Measurements from ENCODE around the gene TRIM31. TPM values are rescaled to one million over a fixed set of nuclear protein-coding genes. Genes with fewer than 3 reads are reported as not detected.
A peak's percentile ranks its signal among the peaks of the same experiment; 100 is the strongest.

Gene TRIM31
- total and polyA plus RNA-seq, 12 donors = 0.13 to 0.80 (median 0.19) TPM; not detected in 8

DNA sequence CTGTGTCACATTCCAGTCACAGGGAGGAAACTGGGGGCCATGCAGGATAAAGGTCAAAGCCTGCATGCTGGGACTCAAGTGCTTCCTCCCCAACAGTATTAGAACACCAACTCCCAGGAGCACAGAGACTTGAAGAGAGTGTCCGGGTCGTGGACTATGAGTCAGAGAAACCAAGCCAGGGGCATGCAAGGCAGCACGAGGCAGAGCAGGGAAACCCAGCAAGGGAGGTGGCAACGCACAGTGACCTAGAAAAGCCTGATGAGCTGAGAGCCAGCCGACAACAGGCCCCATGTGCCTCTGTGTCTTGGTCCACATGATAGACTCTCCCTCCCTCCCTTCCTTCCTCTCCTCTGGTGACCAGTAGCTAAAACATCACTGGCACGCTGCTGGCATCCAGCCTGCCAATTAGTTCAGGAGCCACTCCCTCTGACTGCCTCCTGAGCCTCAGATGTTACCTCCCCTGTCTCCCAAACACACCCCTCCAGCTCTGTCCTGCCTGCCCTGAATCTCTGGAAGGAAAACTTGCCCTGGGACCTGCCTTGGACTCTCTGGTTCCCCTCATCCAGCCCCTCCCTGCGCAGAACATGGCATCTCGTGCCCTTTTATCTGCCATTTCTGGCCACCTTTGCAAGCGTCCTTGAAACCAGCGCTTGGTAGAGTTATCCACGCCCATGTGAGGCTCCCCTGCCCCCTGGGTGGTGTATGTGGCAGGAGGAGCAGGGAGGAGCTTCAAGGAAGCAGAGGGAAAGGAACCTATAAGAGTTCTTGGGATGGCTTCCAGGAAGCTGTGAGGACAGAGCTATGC is 21.1 kb downstream of the TRIM31 start:
- WGBS, 4 donors = 25 to 29% (median 28%) methylated on average over 10 to 11 of the region's 11 CpGs
- no peaks in the 10 kb centered on the region for H3K9me3 ChIP-seq (replicated peaks in 1 of 3)
- peaks cover 21% of the 10 kb centered on the region in 2 donors for H3K4me1 ChIP-seq (replicated peaks in 1 of 2)
- peak overlapping the region; percentile 74 to 94 (median 87) for H3K27ac ChIP-seq
- peak in 1 of 2 donors; percentile 81 for TF ChIP-seq POLR2A (IDR thresholded peaks at IDR 0.05)
- TF ChIP-seq, protein P1, sequence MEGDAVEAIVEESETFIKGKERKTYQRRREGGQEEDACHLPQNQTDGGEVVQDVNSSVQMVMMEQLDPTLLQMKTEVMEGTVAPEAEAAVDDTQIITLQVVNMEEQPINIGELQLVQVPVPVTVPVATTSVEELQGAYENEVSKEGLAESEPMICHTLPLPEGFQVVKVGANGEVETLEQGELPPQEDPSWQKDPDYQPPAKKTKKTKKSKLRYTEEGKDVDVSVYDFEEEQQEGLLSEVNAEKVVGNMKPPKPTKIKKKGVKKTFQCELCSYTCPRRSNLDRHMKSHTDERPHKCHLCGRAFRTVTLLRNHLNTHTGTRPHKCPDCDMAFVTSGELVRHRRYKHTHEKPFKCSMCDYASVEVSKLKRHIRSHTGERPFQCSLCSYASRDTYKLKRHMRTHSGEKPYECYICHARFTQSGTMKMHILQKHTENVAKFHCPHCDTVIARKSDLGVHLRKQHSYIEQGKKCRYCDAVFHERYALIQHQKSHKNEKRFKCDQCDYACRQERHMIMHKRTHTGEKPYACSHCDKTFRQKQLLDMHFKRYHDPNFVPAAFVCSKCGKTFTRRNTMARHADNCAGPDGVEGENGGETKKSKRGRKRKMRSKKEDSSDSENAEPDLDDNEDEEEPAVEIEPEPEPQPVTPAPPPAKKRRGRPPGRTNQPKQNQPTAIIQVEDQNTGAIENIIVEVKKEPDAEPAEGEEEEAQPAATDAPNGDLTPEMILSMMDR (IDR thresholded peaks at IDR 0.05) = no peak
- intact Hi-C loops (cut with DNase I) = no loop called here
- no peak overlapping the region for H3K4me3 ChIP-seq
- H3K27me3 ChIP-seq = no peaks in the 10 kb centered on the region
- DNase-seq = peak; percentile 78 to 97 (median 94)
- no peaks in the 10 kb centered on the region for H3K36me3 ChIP-seq (replicated peaks in 1 of 2)

DNA sequence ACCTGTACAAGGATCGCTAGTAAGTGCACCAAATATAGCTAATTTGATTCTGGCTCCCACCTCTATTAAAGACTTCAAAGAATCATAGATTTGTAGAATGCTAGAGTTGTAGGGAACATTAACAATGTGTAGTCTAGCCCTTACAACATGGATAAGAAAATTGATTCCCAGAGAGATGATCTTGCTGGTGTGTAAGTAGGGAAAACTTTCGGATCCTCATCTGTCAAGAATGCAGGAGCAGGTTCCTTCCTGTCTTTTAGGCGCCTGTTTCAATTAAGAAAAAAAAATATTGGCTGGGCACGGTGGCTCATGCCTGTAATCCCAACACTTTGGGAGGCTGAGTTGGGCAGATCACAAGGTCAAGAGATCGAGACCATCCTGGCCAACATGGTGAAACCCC is 25.0 kb downstream of the TRIM31 start:
- H3K9me3 ChIP-seq (replicated peaks in 1 of 3) = no peaks in the 10 kb centered on the region
- no peaks in the 10 kb centered on the region for H3K36me3 ChIP-seq (replicated peaks in 1 of 2)
- H3K4me3 ChIP-seq = no peak overlapping the region
- H3K27ac ChIP-seq = no peak overlapping the region
- no peaks in the 10 kb centered on the region for H3K27me3 ChIP-seq
- WGBS, 4 donors = 66 to 81% (median 70%) methylated on average over 5 of the region's 5 CpGs
- DNase-seq = no peak
- intact Hi-C loops (cut with DNase I) = no loop called here
- TF ChIP-seq, protein P1 (IDR thresholded peaks at IDR 0.05) = no peak
- TF ChIP-seq POLR2A (IDR thresholded peaks at IDR 0.05) = no peak
- H3K4me1 ChIP-seq (replicated peaks in 1 of 2) = peaks cover 10 to 12% of the 10 kb centered on the region in 2 donors

DNA sequence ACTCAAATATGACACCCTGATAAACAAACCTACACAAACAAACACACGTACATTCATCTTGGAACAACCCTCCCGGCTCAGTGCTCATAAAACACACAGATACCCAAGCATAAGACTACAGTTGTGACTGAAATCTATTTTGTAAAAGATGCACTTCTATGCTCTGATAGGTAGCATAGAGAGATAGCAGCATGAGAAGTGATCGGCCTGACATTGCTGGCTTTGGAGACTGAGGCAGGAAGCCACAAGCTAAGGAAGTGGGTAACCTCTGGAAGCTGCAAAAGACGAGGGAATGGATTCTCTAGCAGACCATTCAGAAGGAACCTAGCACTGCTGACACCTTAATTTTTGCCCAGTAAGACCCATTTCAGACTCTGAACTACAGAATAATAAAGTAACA is 35.7 kb downstream of the TRIM31 start:
- no peaks in the 10 kb centered on the region for H3K9me3 ChIP-seq (replicated peaks in 1 of 3)
- H3K4me1 ChIP-seq (replicated peaks in 1 of 2) = peaks cover 22 to 25% of the 10 kb centered on the region in 2 donors
- H3K27ac ChIP-seq = peak overlapping the region in 1 of 5 donors; percentile 49
- no peak for TF ChIP-seq POLR2A (IDR thresholded peaks at IDR 0.05)
- H3K36me3 ChIP-seq (replicated peaks in 1 of 2) = no peaks in the 10 kb centered on the region
- no peak overlapping the region for H3K4me3 ChIP-seq
- peaks cover 10% of the 10 kb centered on the region for H3K27me3 ChIP-seq
- intact Hi-C loops (cut with DNase I) = no loop called here
- no peak for DNase-seq
- WGBS, 4 donors = 59 to 77% (median 66%) methylated on average over 4 of the region's 4 CpGs

DNA sequence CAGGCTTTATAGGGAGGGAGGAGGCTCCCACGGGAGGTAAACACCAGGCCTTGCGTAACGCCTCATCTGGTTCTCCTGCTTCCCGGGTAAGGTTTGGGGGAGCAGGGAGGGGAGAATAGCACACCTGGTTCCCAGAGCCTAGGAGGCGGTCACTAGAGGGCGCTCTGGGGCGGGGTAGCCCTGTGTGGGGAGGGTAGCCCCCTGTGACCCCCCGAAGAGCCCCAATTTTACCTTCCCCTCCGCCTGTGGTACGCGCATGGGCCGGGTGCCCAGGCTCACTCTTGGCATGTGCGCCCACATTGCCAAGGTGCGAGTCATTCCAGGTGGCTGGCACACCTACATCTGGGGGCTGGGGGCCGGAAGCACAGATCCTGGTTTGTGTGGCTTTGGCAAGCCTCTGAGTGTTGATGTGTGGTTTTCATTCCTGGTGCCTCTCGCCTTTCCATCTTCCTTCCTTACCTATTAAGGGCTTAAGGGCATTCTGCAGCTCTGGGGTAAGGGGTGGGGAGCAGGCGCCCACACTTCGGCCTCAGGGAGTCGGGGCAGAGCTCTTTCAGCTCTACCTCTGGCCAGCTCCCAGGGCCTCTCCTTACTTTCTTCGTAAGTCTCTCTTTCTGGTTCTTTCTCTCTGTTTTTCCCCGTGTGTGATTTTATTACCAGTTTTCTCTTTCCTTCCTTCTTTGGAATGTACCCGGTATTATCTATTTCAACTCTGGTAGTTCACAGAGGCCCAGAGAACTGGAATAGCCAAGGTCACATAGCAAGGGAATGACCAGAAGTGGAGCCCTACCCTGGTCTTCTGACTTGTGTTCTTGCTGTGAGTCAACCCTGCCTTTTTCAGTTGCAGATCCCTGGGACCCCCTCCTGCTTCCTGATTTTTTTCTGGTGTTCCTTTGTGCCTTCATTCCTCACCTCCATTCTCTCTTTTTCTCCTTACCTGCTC is 36.8 kb downstream of the TRIM31 start:
- intact Hi-C loops (cut with DNase I) = no loop called here
- H3K4me3 ChIP-seq = peak overlapping the region in 1 of 4 donors; percentile 36
- peak in 1 of 2 donors; percentile 54 for TF ChIP-seq POLR2A (IDR thresholded peaks at IDR 0.05)
- TF ChIP-seq, protein P1 (IDR thresholded peaks at IDR 0.05) = peak in 4 of 6 experiments; percentile 13 to 29 (median 24)

More for the DNA sequence above, 36.8 kb downstream of the TRIM31 start:
- Histone ChIP-seq H3K27ac (peak overlapping the region; percentile 35 to 84 (median 64)), H3K9me3 (replicated peaks in 1 of 3) (no peaks in the 10 kb centered on the region), H3K36me3 (replicated peaks in 1 of 2) (no peaks in the 10 kb centered on the region), H3K27me3 (peaks cover 10% of the 10 kb centered on the region), H3K4me1 (replicated peaks in 1 of 2) (peaks cover 25 to 28% of the 10 kb centered on the region in 2 donors)
- WGBS, 4 donors = 36 to 44% (median 41%) methylated on average over 12 to 22 of the region's 22 CpGs
- peak in 5 of 7 donors; percentile 55 to 71 (median 62) for DNase-seq

Measured in adrenal gland (tissue), 12 donors.